HG03442 (cell line): ENCODE measurements around the gene ATF5.

ENCODE experiments used
- ATAC-seq: cut with Tn5 transposase; IDR thresholded peaks from one replicate; pipeline ENCODE4 v1.9.1; 2021; ENCODE audit warnings: mild to moderate bottlenecking, moderate library complexity; ENCODE audit not compliant: unreplicated experiment

The ATF5 gene, protein sequence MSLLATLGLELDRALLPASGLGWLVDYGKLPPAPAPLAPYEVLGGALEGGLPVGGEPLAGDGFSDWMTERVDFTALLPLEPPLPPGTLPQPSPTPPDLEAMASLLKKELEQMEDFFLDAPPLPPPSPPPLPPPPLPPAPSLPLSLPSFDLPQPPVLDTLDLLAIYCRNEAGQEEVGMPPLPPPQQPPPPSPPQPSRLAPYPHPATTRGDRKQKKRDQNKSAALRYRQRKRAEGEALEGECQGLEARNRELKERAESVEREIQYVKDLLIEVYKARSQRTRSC

DNA sequence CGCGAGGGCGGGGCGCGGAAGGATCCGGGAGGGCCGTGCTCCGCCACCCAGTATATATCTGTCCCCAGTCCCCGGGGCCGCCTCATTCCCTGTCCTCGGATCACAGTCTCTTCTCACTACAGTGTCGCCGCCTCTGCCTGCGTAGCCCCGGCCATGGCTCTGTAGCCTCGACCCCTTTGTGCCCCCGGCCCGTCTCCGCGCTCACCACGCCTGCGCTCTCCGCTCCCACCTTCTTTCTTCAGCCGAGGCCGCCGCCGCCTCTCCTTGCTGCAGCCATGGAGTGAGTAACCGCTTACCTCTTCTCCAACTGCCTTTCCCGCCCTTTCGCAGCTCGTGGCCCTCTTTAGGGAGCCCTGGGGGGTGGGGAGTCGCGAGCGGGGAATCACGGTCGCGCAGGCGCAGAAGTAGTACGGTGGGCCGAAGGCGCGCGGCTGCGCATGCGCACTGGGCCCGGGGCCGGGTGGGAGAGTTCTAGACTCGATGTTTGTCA, at the start of gene ATF5, which contains the start of gene NUP62:
TSS of gene ATF5 (plus strand) at position 85 of the 490 bp plus-strand sequence. CDS start 1,646 bp downstream, outside the sequence.
TSS of gene NUP62 (minus strand) at position 384 of the 490 bp plus-strand sequence. CDS start 19,697 bp downstream, outside the sequence.
- peak; percentile 39 for ATAC-seq

DNA sequence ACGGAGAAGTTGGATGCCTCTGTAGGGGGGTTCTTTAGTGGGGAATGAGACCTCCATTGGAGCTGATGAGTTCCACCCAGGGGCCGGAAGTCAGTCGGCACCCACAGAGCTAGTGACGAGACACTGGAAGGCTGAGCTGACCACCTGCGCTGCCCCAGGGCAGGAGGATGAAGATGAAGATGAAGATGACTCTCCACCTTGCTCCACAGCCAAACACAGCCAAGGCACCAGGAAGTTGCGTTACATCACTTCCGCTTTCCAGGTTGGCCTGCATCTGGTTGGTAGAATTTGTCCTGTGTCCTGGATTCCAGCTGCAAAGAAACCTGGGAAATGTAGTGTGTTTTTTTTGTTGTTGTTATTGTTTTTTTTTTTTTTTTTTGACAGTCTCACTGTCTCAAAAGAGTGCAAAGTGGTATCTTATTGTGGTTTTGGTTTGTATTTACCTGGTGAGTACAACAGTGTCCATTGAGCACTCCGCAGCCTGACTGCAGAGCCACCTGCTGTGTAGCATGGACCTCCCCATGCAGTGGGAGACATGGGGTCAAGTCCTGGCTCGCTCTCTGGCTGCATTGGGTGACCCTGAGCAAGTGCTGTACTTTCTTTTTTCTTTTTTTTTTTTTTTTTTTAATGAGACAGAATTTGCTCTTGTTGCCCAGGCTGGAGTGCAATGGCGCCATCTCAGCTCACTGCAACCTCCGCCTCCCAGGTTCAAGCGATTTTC, 49.6 kb upstream of the ATF5 start:
- no peak for ATAC-seq

DNA sequence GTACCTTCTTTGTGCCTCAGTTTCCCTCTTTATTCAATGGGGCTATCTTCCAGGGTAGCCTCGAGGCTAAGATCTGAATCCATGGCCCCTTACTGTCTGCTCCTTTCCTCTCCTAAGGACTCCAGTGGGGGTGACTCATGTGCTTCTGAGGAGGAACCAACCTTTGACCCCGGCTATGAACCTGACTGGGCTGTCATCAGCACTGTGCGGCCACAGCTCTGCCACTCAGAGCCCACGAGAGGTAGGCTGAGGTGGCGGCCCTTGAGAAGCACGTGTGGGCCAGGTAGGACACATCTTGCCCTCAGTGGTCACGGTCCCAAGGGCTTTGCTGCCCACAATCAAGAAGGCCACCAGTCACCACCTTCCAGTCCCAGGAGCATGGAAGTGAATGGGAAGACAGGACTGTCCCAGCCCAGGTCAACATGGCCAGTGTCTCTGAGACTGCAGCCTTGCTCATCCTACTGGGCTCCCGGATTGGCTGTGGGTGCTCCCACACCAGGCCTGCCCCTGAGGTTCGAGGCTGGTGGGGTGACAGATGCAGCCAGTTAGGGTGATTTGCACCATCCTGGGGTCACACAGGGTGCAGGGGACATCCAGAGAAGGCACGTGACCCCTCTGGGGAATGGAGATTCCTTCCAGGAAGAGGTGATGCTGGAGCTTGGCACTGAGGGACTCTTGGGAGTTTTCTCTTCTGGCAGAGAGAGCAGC, 48.7 kb upstream of the ATF5 start:
- ATAC-seq, result no peak

DNA sequence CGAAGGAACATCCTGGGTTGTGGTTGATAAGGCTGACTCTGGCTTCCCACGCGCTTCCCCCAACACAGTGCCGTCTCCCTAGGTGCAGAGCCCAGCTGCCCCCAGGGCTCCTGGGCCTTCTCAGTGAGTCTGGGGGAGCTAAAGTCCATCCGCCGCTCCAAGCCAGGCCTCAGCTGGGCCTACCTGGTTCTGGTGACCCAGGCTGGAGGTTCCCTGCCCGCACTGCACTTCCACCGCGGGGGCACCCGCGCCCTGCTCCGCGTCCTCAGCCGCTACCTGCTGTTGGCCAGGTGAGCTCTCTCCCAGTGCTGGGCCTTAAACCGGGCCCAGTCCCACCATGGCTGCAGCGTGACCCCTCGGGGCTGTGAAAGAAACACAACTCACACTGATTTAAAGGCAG, 47.8 kb upstream of the ATF5 start:
- ATAC-seq, result no peak

DNA sequence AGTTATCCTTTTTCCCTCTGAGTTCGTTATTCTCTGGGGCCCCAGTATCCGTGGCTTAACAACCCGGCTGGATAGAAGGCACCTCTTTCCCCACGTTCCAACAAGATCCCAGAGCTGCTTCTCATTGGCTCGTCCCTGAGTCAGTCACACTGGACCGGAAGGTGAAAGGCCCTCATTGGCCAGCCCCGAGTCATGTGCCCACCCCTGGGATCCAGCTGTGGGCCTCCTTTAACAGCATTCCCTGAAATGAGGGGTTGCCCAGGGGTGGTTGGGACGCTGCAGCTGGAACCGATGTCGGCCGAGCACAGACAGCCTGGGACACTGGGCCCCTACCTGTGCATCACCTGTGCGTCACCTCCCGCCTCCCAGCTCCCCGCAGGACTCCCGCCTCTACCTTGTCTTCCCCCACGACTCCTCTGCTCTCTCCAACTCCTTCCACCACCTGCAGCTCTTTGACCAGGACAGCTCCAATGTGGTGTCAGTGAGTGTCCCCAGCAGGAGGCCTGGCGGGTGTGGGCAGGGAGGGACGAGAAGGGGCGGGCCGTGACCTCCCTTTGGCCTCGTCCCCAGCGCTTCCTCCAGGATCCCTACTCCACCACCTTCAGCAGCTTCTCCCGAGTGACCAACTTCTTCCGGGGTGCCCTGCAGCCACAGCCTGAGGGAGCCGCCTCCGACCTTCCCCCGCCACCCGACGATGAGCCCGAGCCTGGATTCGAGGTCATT, 47.2 kb upstream of the ATF5 start:
- no peak for ATAC-seq

DNA sequence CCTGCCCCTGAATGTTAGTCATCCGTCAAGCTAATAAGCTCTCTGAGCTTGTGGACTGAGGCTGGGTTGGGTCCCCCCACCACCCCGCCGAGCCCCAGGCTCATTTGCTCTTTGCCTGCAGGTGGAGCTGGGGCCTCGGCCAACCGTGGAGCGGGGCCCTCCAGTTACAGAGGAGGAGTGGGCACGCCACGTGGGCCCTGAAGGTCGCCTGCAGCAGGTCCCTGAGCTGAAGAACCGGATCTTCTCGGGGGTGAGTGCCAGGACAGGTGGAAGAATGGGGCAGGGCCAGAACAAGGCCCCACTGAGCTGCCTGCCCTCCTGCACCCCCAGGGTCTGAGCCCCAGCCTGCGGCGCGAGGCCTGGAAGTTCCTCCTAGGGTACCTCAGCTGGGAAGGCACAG, 46.4 kb upstream of the ATF5 start:
- no peak for ATAC-seq

DNA sequence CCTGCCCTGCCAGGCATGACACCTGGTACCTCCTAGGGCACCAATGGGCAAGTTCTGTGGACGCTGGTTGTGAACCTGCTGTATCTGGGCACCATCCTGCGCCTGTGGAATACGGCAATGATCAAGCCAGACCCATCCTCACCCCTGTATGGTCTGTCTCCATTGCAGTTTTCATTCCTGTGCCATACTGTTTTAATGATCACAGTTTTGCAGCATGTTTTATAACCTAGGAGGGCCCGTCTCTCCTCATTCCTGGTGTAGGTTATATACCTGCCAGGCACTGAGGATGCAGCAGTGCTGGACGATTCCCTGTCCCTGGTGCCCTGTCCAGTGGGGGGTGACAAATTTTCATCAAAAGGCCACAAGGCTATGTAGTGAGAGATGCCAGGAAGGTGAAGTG, 45.9 kb upstream of the ATF5 start:
- no peak for ATAC-seq

DNA sequence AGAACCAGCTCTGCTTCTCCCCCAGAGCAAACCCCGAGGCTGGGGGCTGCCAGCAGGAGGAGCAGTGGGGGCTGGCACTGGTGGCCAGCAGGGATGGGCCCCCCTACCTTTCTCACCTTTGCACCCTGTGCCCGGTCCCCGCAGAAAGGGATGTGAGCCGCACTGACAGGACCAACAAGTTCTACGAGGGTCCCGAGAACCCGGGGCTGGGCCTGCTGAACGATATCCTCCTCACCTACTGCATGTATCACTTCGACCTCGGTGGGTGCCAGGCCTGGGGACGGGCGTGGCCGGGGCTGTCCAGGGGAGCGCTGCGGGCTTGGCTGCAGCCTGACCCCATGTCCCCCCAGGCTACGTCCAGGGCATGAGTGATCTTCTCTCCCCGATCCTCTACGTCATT, 44.9 kb upstream of the ATF5 start:
- no peak for ATAC-seq

DNA sequence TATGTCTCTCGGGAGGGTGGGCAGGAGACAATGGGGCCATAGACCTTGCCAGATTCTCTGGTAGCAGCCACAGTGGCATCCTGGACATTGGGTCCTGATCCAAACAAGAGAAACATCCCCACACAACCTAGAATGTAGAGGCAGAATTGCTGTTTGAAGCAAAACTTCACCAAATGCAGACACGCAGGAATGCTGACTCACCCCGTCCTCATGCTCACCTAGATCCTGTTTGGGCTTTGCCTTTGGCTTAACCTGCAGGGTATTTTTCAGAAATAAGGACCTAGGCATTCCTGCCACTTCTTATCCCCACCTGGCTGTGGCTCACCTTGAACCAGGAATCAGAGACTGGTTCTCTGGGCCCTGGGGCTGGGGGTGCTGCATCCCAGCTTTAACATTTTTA, 44.2 kb upstream of the ATF5 start:
- no peak for ATAC-seq

DNA sequence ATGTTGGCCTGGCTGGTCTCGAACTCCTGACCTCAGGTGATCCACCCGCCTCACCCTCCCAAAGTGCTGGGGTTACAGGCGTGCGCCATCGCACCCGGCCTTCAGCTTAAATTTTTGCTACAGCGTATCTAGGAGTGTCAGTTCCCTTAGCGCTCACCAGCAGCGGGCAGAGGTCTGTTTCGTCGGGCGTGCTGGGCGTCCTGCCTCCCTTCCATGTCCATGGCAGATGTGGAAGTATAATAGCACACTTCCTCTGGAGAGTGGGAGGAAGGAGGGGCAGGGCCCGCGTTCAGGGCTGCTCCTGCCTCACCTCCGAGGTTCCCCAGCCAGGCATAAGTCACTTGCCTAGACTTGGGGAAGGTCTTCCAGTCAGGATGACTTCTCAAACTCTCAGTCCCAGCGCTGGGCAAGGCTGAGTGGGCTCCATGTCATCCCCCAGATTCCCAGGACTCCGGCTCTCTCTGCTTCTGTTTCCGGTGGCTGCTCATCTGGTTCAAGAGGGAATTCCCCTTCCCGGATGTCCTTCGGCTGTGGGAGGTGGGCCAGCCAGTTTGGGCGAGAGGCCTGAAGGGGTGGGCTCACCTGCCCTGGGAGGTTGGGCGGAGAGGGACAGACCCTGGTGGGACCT, 41.9 kb upstream of the ATF5 start:
- ATAC-seq, result no peak

DNA sequence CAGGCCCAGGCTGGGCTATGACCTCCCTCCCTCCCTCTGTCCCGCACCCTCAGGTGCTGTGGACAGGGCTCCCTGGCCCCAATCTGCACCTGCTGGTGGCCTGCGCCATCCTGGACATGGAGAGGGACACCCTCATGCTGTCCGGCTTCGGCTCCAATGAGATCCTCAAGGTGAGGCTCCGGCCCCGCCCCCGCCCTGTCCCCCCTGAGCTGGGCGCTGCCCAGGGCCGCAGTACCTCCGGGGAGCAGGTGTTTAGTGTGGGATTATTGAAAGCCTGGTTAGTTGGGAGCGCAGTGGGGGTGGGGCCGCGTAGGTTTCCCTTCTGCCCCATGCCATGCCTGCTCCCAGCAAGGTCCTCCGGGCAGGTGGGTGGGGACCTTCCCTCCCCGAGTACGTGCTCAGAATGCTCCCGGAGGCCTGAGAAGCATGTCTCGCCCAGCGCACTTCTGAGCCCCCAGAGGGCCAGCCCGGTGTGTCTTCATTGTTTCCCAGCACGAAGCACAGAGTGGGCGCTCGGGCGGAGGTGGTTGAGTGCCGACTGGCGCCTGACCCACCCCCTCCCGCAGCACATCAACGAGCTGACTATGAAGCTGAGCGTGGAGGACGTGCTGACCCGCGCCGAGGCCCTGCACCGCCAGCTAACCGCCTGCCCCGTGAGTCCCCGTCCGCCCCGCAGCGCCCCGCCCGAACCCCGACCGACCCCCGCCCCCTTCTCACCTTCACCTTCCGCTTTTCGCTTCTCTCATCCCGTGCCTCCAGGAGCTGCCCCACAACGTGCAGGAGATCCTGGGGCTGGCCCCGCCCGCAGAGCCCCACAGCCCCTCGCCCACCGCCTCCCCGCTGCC, 41.1 kb upstream of the ATF5 start:
- no peak for ATAC-seq

DNA sequence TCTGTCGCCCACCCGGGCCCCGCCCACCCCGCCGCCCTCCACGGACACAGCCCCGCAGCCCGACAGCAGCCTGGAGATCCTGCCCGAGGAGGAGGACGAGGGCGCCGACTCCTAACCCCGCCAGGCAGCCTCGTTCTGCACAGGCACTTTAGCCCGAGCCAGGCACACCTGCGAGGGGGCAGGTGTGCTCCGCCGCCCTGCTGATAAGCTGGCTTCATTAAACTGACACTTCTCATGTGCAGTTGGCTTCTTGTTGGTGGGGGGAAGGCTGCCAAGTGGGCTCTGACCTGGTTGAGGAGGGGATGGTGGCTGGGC, 40.5 kb upstream of the ATF5 start:
- ATAC-seq, result no peak

DNA sequence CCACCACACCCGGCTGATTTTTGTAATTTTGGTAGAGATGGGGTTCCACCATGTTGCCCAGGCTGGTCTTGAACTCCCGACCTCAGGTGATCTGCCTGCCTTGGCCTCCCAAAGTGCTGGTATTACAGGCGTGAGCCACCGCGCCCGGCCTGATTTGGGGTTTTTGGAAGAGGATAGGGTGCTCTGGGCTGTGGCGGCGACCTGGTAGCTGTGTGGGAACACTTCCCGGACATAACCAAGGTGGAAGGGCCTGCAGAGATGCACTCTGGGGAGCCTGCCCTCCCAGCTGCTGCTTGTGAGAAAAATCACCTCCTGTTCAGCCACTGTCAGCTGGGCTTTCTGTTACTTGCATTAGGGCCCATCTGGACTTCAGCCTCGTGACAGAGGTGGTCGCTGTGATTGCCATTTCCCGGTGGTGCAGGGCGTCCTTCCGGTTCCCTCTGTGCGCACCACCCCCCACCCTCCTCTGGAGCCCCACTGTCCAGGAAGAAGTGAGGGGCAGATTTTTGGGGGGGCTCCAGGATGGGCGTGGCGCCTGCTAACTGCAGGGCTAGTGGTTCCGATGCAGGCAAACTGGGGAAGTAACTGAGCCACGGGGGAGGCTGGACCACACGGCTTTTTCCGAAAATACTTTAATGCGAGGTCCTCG, 39.8 kb upstream of the ATF5 start:
- no peak for ATAC-seq

DNA sequence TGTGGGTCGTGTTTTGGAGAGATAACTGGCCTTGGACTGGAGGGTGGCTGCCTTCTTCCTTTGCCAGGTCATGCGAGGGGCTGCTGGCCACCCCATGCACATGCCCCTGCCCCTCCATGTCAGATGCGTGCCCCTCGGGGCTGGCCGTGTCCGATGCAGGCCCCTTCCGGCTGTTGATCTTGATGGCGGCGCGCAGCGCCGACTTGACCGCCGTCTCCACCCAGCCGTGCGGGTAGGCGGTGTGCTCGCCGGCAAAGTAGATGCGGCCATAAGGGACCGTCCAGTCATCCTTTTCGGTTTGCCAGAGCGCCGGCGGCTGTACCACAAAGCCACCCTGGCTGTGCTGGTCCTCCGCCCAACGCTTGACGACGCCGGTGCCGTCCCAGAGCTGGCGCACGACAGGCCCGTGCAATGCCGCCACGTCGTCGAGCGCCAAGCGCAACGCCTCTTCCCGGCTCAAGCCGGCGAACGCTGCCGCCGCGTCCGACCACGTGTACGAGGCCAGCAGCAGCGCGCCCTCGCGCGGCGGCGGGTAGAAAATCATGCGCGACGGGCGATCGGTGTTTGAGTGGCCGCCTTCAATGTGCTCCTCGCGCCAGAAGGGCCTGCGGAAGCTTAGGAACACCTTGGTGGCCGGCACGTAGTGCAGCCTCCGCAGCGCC, 39.2 kb upstream of the ATF5 start:
- no peak for ATAC-seq

DNA sequence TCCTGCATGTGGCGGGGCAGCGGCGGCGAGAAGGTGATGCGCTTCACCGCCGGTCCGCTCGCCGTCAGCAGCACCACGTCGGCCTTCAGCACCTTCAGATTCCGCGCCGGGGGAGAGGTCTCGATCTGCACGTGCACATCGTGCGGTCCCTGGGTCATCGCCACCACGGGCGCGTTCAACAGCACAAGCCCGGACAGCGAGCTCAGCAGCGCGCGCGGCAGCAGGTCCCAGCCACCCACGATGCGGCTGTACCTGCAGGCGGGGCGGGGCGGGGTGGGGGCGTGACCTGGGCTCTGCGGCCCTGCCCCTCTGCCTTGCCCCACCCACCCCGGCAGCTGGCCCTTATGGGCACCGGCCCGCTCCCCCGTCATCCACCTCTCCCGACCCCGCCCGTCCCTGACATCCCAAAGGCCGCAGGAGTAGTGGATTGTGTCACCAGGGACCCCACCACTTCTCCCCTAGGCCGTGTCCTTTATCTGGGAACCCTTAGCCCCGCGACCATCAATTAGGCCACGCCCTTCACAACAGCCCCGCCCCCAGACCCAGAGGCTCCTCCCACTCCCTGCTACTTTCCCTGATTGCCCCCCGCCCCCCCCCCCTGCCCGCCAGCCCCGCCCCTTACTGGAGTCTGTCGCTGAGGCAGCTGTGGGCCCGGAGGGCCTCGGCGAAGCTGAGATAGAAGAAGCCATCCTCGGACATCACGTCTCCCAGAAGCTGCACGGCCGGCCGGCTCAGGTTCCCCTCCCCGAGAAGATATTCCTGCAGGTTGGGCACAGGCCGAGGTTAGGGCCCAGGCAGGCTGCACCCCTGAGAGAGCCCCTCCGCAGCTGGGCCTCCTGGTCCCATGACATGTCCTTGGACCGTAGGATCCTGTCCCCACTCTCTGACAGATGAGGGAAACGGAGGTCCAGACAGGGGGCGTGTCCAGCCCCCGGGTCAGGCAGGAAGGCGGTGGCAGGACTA, 38.4 kb upstream of the ATF5 start:
- ATAC-seq, result no peak

DNA sequence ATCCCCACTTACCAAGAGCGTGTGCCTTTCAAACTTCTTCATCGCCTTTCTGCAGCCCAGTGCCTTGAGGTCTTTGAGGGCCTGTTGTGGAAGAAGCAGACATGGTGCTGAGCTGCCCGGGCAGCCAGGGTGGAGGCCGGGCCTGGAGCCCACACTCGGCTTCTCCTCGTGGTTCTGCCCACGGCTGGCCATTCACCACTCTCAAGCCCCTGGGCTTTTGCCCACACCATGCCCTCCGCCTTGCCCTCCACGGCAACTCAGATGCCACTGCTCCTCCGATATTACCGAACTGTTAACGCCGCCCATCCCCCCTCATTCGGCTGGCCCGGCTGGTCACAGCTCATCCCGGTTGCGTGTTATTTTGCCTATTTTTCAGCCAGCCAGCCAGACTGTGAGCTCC, 37.6 kb upstream of the ATF5 start:
- no peak for ATAC-seq

DNA sequence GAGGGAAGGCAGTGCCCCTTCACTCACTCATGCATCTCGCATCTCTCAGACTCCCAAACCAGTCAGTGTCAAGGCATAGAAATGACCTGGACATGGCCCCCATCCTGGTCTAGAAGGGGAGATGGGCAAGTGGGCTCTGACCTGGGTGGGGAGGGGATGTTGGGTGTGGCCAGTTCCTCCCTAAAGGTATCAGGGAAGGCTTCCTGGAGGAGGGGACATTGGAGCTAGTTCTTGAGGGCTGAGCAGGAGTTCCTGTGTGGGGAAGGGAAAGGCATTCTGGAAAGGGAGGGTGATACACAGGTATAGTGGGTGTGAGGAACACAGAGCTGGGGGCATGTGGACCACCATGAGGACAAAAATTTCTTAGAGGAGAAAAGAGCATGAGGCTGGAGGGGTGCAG, 36.3 kb upstream of the ATF5 start:
- no peak for ATAC-seq
